C4-2B (cell line): ENCODE data around the gene NUMB.

Experiments used
- ZFX ChIP-seq: fragments of 450-650 bp; IDR thresholded peaks from 2 replicates; pipeline ENCODE4 v1.6.1; 2017
- TF ChIP-seq, protein P1 (sequence below): fragments of 450-650 bp; conservative IDR thresholded peaks from 2 replicates; pipeline ENCODE4 v1.5.1; 2017; ENCODE audit warnings: mild to moderate bottlenecking

GRCh38 chr14:73252491-73253322 is 205.6 kb downstream of the NUMB start:
- TF ChIP-seq, protein P1, sequence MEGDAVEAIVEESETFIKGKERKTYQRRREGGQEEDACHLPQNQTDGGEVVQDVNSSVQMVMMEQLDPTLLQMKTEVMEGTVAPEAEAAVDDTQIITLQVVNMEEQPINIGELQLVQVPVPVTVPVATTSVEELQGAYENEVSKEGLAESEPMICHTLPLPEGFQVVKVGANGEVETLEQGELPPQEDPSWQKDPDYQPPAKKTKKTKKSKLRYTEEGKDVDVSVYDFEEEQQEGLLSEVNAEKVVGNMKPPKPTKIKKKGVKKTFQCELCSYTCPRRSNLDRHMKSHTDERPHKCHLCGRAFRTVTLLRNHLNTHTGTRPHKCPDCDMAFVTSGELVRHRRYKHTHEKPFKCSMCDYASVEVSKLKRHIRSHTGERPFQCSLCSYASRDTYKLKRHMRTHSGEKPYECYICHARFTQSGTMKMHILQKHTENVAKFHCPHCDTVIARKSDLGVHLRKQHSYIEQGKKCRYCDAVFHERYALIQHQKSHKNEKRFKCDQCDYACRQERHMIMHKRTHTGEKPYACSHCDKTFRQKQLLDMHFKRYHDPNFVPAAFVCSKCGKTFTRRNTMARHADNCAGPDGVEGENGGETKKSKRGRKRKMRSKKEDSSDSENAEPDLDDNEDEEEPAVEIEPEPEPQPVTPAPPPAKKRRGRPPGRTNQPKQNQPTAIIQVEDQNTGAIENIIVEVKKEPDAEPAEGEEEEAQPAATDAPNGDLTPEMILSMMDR, result no peak
- no peak for TF ChIP-seq ZFX
